ENCODE results near the gene BACH2. TPM values are rescaled to one million over a fixed set of nuclear protein-coding genes. Genes with fewer than 3 reads are reported as not detected.
"Not testable (repeated sequence)": the region's sequence is repeated elsewhere in the genome, so short reads cannot be mapped to it uniquely, and the experiment has no call there.

Gene BACH2
- total and polyA plus RNA-seq, 2 donors: 0.90 to 7.5 TPM

- Histone ChIP-seq H3K4me1 (ENCODE audit: insufficient read depth) (no peaks in the 10 kb centered on the region), H3K36me3 (ENCODE audit: insufficient read depth) (no peaks in the 10 kb centered on the region), H3K4me3 (ENCODE audit: low read depth, low read length) (no peak overlapping the region), H3K27ac (ENCODE audit: low read depth) (no peak overlapping the region)
- WGBS: 87% methylated on average over 3 of the region's 3 CpGs
- DNase-seq (ENCODE audit: extremely low spot score): no peak
Measured at GRCh38 chr6:90119618-90120017, 177.0 kb downstream of the BACH2 start.

- Histone ChIP-seq H3K36me3 (ENCODE audit: insufficient read depth) (no peaks in the 10 kb centered on the region), H3K4me1 (ENCODE audit: insufficient read depth) (no peaks in the 10 kb centered on the region), H3K4me3 (ENCODE audit: low read depth, low read length) (no peak overlapping the region), H3K27ac (ENCODE audit: low read depth) (no peak overlapping the region)
- WGBS: 92% methylated on average over 2 of the region's 2 CpGs
- DNase-seq (ENCODE audit: extremely low spot score): no peak
Measured at GRCh38 chr6:90118581-90118980, 178.1 kb downstream of the BACH2 start.

- WGBS: 94% methylated on average over 1 of the region's 1 CpG
- Histone ChIP-seq H3K27ac (ENCODE audit: low read depth) (no peak overlapping the region), H3K4me1 (ENCODE audit: insufficient read depth) (no peaks in the 10 kb centered on the region)
Measured at GRCh38 chr6:90118069-90118468, 178.6 kb downstream of the BACH2 start.

GRCh38 chr6:90116126-90116525 is 180.5 kb downstream of the BACH2 start:
- not testable (repeated sequence) for H3K4me3 ChIP-seq (ENCODE audit: low read depth, low read length); H3K36me3 ChIP-seq (ENCODE audit: insufficient read depth); H3K27ac ChIP-seq (ENCODE audit: low read depth); H3K4me1 ChIP-seq (ENCODE audit: insufficient read depth); DNase-seq (ENCODE audit: extremely low spot score)
- 85% methylated on average over 3 of the region's 3 CpGs for WGBS

More at GRCh38 chr6:90118069-90118468, 178.6 kb downstream of the BACH2 start:
- no peak overlapping the region for H3K4me3 ChIP-seq (ENCODE audit: low read depth, low read length)
- DNase-seq (ENCODE audit: extremely low spot score): no peak
- H3K36me3 ChIP-seq (ENCODE audit: insufficient read depth): no peaks in the 10 kb centered on the region

DNA sequence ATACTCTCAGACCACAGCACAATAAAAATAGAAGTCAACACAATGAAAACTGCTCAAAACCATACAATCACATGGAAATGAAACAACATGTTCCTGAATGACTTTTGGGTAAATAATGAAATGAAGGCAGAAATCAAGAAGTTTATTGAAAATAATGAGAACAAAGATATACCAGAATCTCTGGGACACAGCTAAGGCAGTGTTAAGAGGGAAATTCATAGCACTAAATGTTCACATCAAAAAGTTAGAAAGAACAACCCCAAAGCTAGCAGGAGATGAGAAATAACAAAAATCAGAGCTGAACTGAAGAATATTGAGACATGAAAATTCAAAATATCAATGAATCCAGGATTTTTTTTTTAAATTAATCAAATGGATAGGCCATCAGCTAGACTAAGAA is 183.3 kb downstream of the BACH2 start:
- DNase-seq (ENCODE audit: extremely low spot score): no peak
- Histone ChIP-seq H3K36me3 (ENCODE audit: insufficient read depth) (no peaks in the 10 kb centered on the region), H3K27ac (ENCODE audit: low read depth) (no peak overlapping the region), H3K4me1 (ENCODE audit: insufficient read depth) (no peaks in the 10 kb centered on the region), H3K4me3 (ENCODE audit: low read depth, low read length) (no peak overlapping the region)

GRCh38 chr6:90111387-90111786 is 185.3 kb downstream of the BACH2 start:
- Histone ChIP-seq H3K36me3 (ENCODE audit: insufficient read depth) (no peaks in the 10 kb centered on the region), H3K4me1 (ENCODE audit: insufficient read depth) (no peaks in the 10 kb centered on the region), H3K27ac (ENCODE audit: low read depth) (no peak overlapping the region), H3K4me3 (ENCODE audit: low read depth, low read length) (no peak overlapping the region)
- no peak for DNase-seq (ENCODE audit: extremely low spot score)
- 91% methylated on average over 2 of the region's 2 CpGs for WGBS

DNA sequence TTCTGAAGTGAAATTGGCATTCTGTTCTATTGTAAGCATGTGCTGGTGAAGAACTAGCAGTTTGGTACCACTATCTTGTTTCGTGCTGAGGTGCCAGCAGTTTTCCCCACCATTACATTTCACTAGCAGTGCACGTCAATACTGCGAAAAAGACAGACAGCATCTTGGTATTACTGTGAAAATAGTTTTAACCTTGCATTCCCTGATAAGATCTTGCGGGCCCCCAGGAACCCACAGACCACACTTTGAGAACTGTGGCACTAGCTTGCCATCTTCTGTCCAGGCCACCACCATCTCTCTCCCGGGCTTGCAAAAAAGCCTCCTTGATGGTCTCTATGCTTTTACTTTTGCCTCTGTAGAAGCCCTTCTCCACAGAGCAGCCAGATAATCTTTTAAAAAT is 185.7 kb downstream of the BACH2 start:
- Histone ChIP-seq H3K27ac (ENCODE audit: low read depth) (no peak overlapping the region), H3K4me3 (ENCODE audit: low read depth, low read length) (no peak overlapping the region), H3K36me3 (ENCODE audit: insufficient read depth) (no peaks in the 10 kb centered on the region), H3K4me1 (ENCODE audit: insufficient read depth) (no peaks in the 10 kb centered on the region)
- DNase-seq (ENCODE audit: extremely low spot score): no peak
- WGBS: 94% methylated on average over 5 of the region's 5 CpGs

DNA sequence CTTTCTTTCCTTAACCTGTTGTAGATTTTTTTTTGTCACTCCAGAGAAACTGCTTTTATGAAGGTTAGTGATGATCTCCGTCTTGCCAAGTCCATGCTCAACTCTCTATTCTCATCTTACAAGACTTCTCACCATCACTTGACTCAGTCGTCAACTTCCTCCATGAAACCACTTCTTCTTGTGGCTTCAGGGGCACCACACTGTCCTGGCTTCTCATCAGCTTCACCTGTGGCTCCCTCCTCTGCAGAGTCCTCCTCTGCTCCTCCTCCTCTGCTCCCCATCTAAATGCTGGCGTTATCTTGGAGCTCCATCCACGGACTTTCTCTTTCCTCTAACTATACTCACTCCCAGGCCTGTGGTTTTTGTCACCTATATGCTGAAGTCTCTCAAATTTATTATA is 187.5 kb downstream of the BACH2 start:
- Histone ChIP-seq H3K4me1 (ENCODE audit: insufficient read depth) (no peaks in the 10 kb centered on the region), H3K4me3 (ENCODE audit: low read depth, low read length) (no peak overlapping the region), H3K27ac (ENCODE audit: low read depth) (no peak overlapping the region), H3K36me3 (ENCODE audit: insufficient read depth) (no peaks in the 10 kb centered on the region)
- no peak for DNase-seq (ENCODE audit: extremely low spot score)
- 73% methylated on average over 4 of the region's 4 CpGs for WGBS

DNA sequence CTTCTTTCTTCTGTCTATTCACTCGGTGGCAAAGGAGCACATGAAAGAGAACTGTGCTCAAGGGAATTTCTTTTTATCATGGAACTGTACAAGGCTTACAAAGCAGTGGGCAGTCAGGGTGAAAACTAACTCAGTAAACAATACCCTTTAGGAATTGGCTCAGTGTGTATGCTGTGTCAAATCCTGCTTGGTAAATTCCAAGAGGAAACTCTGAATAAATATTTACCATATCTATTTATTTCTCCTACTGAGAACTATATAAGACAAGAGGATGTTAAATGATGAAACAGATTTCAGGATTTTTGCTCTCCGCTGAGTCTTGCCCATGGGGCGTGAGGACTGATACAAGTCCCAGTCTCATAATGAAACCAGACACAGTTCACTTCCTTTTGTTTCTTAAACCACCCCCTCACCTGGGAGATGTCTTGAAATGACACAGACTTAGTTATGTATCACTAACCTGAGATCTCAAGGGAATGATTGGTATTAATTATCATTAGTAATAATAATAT is 188.8 kb downstream of the BACH2 start:
- Histone ChIP-seq H3K36me3 (ENCODE audit: insufficient read depth) (no peaks in the 10 kb centered on the region), H3K4me1 (ENCODE audit: insufficient read depth) (no peaks in the 10 kb centered on the region), H3K27ac (ENCODE audit: low read depth) (no peak overlapping the region), H3K4me3 (ENCODE audit: low read depth, low read length) (no peak overlapping the region)
- no peak for DNase-seq (ENCODE audit: extremely low spot score)
- 60% methylated on average over 3 of the region's 3 CpGs for WGBS

DNA sequence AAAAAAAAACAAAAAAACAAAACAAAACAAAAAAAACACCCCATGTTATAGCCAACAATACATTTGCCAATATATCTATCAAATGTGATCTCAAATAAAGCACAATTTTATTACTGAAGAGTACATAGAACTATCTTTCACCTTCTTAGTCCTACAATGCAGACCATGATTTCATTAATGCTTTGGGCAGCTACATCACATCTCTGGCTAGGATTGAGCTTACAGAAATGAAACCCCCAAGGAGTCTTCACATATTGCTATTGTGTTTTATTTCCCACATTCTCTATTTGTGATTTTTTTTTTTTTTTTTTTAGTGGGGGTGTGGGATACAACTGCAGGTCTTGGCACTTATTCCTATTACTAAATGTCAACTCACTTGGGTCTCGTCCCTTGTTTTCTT is 189.3 kb downstream of the BACH2 start:
- Histone ChIP-seq H3K4me3 (ENCODE audit: low read depth, low read length) (no peak overlapping the region), H3K27ac (ENCODE audit: low read depth) (no peak overlapping the region), H3K36me3 (ENCODE audit: insufficient read depth) (no peaks in the 10 kb centered on the region), H3K4me1 (ENCODE audit: insufficient read depth) (no peaks in the 10 kb centered on the region)
- DNase-seq (ENCODE audit: extremely low spot score): no peak
- 74% methylated on average over 1 of the region's 1 CpG for WGBS

DNA sequence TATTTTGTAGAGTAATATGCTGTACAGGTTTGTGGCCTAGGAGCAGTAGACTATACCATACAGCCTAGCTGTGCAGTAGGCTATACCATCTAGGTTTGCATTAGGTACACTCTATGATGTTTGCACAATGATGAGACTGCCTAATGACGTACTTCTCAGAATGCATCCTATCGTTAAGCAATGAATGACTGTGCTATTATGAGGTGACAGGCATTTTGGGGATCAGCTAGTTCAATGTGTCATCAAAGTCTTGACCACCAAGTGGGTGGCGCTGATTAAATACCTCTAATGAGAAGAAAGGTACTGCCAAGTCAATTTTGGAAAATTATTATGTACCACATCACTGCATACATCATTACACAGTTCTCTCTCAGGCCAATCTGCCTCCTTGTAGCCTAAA is 190.2 kb downstream of the BACH2 start:
- Histone ChIP-seq H3K4me1 (ENCODE audit: insufficient read depth) (no peaks in the 10 kb centered on the region), H3K4me3 (ENCODE audit: low read depth, low read length) (no peak overlapping the region), H3K27ac (ENCODE audit: low read depth) (no peak overlapping the region), H3K36me3 (ENCODE audit: insufficient read depth) (no peaks in the 10 kb centered on the region)
- DNase-seq (ENCODE audit: extremely low spot score): no peak
- 95% methylated on average over 3 of the region's 3 CpGs for WGBS

- Histone ChIP-seq H3K27ac (ENCODE audit: low read depth) (no peak overlapping the region), H3K36me3 (ENCODE audit: insufficient read depth) (no peaks in the 10 kb centered on the region), H3K4me1 (ENCODE audit: insufficient read depth) (no peaks in the 10 kb centered on the region), H3K4me3 (ENCODE audit: low read depth, low read length) (no peak overlapping the region)
- DNase-seq (ENCODE audit: extremely low spot score): no peak
- 90% methylated on average over 1 of the region's 1 CpG for WGBS
Measured at GRCh38 chr6:90105506-90106170, 191.0 kb downstream of the BACH2 start.

- Histone ChIP-seq H3K4me3 (ENCODE audit: low read depth, low read length) (no peak overlapping the region), H3K4me1 (ENCODE audit: insufficient read depth) (no peaks in the 10 kb centered on the region), H3K36me3 (ENCODE audit: insufficient read depth) (no peaks in the 10 kb centered on the region), H3K27ac (ENCODE audit: low read depth) (no peak overlapping the region)
- no peak for DNase-seq (ENCODE audit: extremely low spot score)
- WGBS: 62% methylated on average over 13 of the region's 13 CpGs
Measured at GRCh38 chr6:90103056-90103800, 193.4 kb downstream of the BACH2 start.

DNA sequence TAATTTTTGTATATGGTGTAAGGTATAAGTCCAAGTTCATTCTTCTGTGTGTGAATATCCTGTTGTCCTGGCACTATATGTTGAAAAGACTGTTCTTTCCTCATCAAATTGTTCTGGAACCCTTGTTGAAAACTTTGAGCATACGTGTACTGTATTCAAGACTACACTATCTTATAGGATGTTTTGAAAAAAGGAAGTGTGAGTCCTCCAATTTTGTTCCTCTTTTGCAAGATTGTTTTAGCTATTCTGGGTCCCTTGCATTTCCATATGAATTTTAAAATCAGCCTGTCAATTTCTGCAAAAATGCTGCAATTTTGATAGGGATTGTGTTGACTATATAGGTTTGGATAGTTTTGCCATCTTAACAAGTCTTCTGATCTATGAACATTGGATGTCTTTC is 195.2 kb downstream of the BACH2 start:
- Histone ChIP-seq H3K27ac (ENCODE audit: low read depth) (no peak overlapping the region), H3K36me3 (ENCODE audit: insufficient read depth) (no peaks in the 10 kb centered on the region), H3K4me3 (ENCODE audit: low read depth, low read length) (no peak overlapping the region), H3K4me1 (ENCODE audit: insufficient read depth) (no peaks in the 10 kb centered on the region)
- WGBS: 92% methylated on average over 1 of the region's 1 CpG
- DNase-seq (ENCODE audit: extremely low spot score): no peak
